ENCODE results near the gene PLEKHG2. TPM values are rescaled to one million over a fixed set of nuclear protein-coding genes. Genes with fewer than 3 reads are reported as not detected.
"Not testable (repeated sequence)": the region's sequence is repeated elsewhere in the genome, so short reads cannot be mapped to it uniquely, and the experiment has no call there.

PLEKHG2 gene
- total RNA-seq, 1 donor from 2014 or later = 43.9 TPM

DNA sequence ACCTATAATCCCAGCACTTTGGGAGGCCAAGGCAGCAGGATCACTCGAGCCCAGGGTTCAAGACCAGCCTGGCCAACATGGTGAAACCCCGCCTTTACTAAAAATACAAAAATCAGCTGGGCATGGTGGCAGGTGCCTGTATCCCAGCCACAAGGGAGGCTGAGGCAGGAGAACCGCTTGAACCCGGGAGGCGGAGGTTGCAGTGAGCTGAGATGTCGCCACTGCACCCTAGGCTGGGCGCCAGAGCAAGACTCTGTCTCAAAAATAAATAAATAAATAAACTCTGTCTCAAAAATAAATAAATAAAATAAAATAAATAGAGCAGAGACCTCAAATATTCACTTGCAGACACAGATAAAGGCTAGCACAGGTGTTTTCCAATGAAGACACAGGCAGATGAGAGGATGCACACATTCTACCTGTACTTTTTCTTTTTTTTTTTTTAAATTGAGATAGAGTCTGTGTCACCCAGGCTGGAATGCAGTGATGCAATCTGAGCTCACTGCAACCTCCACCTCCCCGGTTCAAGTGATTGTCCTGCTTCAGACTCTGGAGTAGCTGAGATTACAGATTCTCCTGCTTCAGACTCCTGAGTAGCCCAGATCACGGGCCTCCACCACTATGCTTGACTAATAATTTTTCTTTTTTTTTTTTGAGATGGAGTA lies 25.9 kb downstream of the PLEKHG2 start:
- intact Hi-C loops (cut with micrococcal nuclease) = loop anchor here (10.0 kb wide), 1 partner anchor 846 kb away; the partner anchor contains the start of gene AKT2
- Mint-ChIP-seq H3K36me3 (ENCODE audit: low read depth) (peaks cover 22% of the 10 kb centered on the region), H3K4me3 (no peak overlapping the region), H3K4me1 (ENCODE audit: low read depth) (peaks cover 25% of the 10 kb centered on the region), H3K9me3 (no peaks in the 10 kb centered on the region), H3K27ac (no peak overlapping the region), H3K27me3 (ENCODE audit: insufficient read depth) (no peaks in the 10 kb centered on the region)
- DNase-seq (ENCODE audit: low spot score) = no peak

DNA sequence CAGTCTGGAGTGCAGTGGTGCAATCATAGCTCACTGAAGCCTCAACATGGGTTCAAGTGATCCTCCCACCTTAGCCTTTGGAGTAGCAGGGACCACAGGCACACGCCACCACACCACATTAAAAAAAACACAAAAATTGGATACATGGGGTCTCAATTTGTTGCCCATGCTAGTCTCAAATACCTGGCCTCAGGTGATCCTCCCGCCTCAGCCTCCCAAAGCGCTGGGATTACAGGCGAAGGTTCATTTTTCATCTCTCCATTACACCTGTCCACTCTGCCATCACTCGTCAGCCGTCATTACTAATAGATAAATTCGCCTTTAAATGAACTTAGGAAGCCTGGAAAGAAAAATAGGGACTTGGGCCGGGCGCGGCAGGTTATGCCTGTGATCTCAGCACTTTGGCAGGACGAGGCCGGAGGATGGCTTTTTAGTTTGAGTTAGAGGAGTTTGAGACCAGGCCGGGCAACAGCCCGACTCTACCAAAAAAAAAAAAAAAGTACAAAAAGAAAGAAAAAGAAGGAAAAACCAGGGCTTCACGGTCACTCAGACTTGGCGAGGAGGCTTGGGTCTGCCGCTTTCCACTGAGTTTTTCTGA lies 32.2 kb downstream of the PLEKHG2 start:
- Mint-ChIP-seq H3K27me3 (ENCODE audit: insufficient read depth) (no peaks in the 10 kb centered on the region), H3K36me3 (ENCODE audit: low read depth) (peaks cover 27% of the 10 kb centered on the region), H3K27ac (peak overlapping the region; percentile 94), H3K4me1 (ENCODE audit: low read depth) (peaks cover 33% of the 10 kb centered on the region), H3K4me3 (peak overlapping the region; percentile 91), H3K9me3 (no peaks in the 10 kb centered on the region)
- intact Hi-C loops (cut with micrococcal nuclease) = loop anchor here (1.0 to 10.0 kb wide), 11 partner anchors 8 to 646 kb away; partner anchors contain the start of genes EID2, EID2B, FBL and MED29
- no peak for DNase-seq (ENCODE audit: low spot score)

DNA sequence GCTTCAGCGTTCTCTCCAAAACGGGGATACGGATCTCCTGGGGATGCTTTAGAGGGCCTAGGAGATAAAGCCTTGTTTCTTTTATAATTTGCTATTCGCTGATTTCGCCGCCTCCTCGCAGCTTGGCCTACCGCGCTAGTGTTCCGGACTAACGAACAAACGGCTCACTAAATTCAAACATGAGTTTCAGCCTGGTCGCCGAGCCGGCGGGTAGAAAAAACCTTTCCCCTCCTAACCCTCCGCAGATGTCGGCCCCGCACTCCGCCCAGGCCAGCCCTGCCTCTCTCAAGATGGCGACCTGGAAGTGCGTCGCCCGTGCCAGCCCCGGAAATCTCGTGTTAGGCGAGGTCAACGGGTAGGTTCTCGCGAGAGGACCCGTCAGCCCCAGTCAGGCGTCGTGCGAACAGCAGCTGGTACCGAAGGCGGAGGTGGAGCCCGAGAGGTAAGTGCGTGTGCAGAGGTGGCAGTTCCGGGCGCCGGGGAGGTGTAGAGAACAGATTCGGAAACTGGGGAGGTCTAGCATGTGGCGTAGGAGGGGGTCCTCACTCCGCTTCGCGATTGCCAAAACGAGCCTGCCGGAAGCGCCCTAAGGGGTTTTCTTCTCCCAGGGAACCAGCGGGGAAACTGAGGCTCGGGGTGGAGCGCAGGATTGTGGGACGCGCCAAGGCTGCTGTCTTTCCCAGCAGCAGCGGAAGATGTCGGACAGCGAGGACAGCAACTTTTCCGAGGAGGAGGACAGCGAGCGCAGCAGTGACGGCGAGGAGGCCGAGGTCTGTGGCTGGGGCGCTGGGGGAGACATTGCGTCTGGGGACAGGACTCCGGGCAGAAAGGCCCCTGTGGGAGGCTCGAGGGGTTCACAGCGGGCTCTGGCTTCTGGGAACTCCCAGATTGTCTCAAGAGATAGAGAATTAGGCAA lies 33.0 kb downstream of the PLEKHG2 start, which contains the start of gene SUPT5H:
Gene SUPT5H, plus strand, starts transcription at position 387 of the 916 bp plus-strand sequence. Its CDS starts 309 bp downstream, at position 696.
- Mint-ChIP-seq H3K9me3 (no peaks in the 10 kb centered on the region), H3K36me3 (ENCODE audit: low read depth) (peaks cover 27% of the 10 kb centered on the region), H3K4me1 (ENCODE audit: low read depth) (peaks cover 41% of the 10 kb centered on the region), H3K27me3 (ENCODE audit: insufficient read depth) (no peaks in the 10 kb centered on the region), H3K4me3 (peak within 1 kb of the TSS; percentile 91), H3K27ac (peak within 1 kb of the TSS; percentile 94)
- intact Hi-C loops (cut with micrococcal nuclease) = loop anchor here (1.0 to 10.0 kb wide), 11 partner anchors 9 to 645 kb away; partner anchors contain the start of genes EID2, EID2B, FBL and MED29
- peak; percentile 97 for DNase-seq (ENCODE audit: low spot score)

DNA sequence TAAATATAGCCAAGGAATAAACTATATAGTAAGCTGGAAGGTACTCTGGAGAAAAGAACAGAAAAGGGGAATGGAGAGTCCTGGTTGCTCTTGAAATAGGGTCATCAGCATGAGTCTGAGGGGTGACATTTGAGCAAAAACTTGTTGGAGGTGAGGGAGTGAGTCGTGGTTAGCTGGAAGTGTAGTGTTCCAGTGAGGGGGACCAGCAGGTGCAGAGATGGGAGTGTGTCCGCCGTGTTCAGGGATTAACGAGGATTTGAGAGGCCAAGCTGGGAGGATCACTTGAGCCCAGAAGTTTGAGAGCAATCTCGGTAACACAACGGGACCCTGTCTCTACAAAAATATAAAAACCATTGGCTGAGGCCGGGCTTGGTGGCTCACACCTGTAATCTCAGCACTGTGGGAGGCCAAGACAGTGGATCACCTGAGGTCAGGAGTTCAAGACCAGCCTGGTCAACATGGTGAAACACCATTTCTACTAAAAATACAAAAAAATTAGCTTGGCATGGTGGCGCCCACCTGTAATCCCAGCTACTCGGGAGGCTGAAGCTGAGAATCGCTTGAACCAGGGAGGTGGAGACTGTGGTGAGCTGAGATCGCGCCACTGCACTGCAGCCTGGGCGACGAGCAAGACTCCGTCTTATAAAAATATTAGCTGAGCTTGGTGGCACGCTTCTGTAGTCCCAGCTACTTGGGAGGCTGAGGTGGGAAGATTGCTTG lies 34.1 kb downstream of the PLEKHG2 start:
- Mint-ChIP-seq H3K9me3 (no peaks in the 10 kb centered on the region), H3K27me3 (ENCODE audit: insufficient read depth) (no peaks in the 10 kb centered on the region), H3K4me1 (ENCODE audit: low read depth) (peaks cover 46% of the 10 kb centered on the region), H3K36me3 (ENCODE audit: low read depth) (peaks cover 31% of the 10 kb centered on the region), H3K4me3 (peak overlapping the region; percentile 91), H3K27ac (peak overlapping the region; percentile 94)
- DNase-seq (ENCODE audit: low spot score) = no peak
- intact Hi-C loops (cut with micrococcal nuclease) = loop anchor here (5.0 to 10.0 kb wide), 2 partner anchors 401 to 528 kb away; partner anchors contain the start of genes FBL and PSMC4

DNA sequence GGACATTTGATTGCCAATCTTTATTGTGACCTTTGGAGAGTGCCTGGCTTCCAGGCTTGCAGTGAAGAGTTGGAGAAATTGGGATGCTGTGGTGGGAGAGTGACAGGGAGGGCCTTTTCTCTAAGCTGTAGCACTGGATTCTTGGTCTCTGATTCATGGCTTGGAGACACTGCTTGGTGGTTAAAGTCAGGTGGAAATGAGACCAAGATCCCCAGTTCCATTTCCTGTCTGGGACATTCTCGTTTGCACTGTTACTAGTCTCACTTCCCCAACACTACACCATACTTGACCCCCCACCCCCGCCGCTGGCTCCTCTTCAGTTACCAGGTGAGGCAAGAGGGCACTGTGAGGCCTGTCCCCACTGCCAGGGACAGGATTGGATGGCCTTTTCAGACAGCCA lies 35.8 kb downstream of the PLEKHG2 start:
- no peak for DNase-seq (ENCODE audit: low spot score)
- Mint-ChIP-seq H3K36me3 (ENCODE audit: low read depth) (peaks cover 47% of the 10 kb centered on the region), H3K4me3 (peak overlapping the region; percentile 91), H3K27ac (peak overlapping the region; percentile 94), H3K9me3 (no peaks in the 10 kb centered on the region), H3K27me3 (ENCODE audit: insufficient read depth) (no peaks in the 10 kb centered on the region), H3K4me1 (ENCODE audit: low read depth) (peaks cover 60% of the 10 kb centered on the region)
- intact Hi-C loops (cut with micrococcal nuclease) = loop anchor here (5.0 to 10.0 kb wide), 2 partner anchors 399 to 527 kb away; partner anchors contain the start of genes FBL and PSMC4

DNA sequence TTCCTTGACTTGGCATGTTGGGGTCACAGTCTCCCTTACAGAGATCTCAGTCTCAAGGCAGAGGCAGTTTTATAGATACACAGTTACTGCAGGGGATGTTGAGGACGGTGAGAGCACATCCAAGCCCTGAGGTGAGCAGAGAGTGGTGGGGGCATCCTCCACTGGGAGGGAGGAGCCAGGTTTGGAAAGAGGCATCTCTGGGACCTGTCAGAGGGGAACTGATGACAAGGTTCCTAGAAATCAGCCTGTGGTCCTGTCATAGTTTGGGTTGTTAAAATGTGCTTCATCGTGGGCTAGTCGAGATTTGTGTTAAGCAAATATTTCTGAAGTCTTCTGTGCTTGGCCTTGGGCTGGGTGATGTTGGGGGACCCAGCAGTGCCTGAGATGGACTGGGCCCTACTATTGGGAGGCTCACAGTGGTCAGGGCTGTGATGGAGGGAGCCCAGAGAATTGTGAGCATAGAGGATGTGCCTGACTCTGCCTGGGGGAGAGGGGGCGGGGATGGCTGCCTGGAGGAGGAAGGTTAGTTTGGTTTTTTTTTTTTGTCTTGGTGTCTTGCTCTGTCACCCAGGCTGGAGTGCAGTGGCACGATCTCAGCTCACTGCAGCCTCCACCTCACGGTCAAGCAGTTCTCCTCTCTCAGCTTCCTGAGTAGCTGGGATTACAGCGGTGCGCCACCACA lies 36.8 kb downstream of the PLEKHG2 start:
- DNase-seq (ENCODE audit: low spot score) = no peak
- intact Hi-C loops (cut with micrococcal nuclease) = loop anchor here (5.0 to 10.0 kb wide), 2 partner anchors 398 to 526 kb away; partner anchors contain the start of genes FBL and PSMC4
- H3K27me3 Mint-ChIP-seq (ENCODE audit: insufficient read depth) = no peaks in the 10 kb centered on the region
- H3K27ac Mint-ChIP-seq = peak overlapping the region; percentile 86
- peak overlapping the region; percentile 70 for H3K4me3 Mint-ChIP-seq
- H3K9me3 Mint-ChIP-seq = no peaks in the 10 kb centered on the region
- peaks cover 50% of the 10 kb centered on the region for H3K36me3 Mint-ChIP-seq (ENCODE audit: low read depth)
- peaks cover 62% of the 10 kb centered on the region for H3K4me1 Mint-ChIP-seq (ENCODE audit: low read depth)

DNA sequence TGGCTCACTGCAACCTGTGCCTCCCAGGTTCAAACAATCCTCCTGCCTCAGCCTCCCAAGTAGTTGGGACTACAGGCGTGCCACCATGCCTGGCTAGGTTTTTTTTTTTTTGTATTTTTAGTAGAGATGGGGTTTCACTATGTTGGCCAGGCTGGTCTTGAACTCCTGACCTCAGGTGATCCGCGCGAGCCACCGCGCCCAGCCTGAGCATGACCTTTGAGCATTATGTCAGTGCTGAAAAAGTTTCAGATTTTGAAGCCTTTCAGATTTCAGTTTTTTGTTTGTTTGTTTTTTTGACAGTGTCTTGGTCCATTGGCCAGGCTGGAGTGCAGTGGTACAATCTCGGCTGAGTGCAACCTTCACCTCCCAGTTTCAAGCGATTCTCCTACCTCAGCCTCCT lies 38.8 kb downstream of the PLEKHG2 start:
- H3K36me3 Mint-ChIP-seq (ENCODE audit: low read depth) = peaks cover 45% of the 10 kb centered on the region
- peaks cover 59% of the 10 kb centered on the region for H3K4me1 Mint-ChIP-seq (ENCODE audit: low read depth)
- DNase-seq (ENCODE audit: low spot score); H3K9me3 Mint-ChIP-seq; H3K27ac Mint-ChIP-seq; H3K27me3 Mint-ChIP-seq (ENCODE audit: insufficient read depth); H3K4me3 Mint-ChIP-seq; intact Hi-C loops (cut with micrococcal nuclease): not testable (repeated sequence)

DNA sequence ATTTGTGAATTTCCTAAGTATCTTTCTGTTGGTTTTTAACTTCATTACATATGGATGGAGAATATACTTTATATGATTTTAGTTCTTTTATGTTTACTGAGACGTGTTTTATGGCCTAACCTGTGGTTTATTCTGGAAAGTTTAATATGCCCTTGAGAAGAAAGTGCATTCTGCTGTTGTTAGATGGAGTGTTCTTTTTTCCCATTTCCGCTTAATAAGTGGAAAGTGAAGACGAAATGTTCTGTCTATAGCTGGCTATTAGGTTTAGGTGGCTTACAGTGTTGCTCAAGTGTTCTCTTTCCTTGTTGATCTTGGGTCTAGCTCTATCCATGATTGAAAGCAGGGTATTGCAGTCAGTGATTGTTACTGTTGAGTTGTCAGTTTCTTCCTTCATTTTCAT lies 50.9 kb downstream of the PLEKHG2 start:
- Mint-ChIP-seq H3K27me3 (ENCODE audit: insufficient read depth) (no peaks in the 10 kb centered on the region), H3K4me1 (ENCODE audit: low read depth) (no peaks in the 10 kb centered on the region), H3K36me3 (ENCODE audit: low read depth) (peaks cover 61% of the 10 kb centered on the region), H3K27ac (no peak overlapping the region), H3K4me3 (no peak overlapping the region), H3K9me3 (no peaks in the 10 kb centered on the region)
- intact Hi-C loops (cut with micrococcal nuclease) = no loop called here
- no peak for DNase-seq (ENCODE audit: low spot score)

DNA sequence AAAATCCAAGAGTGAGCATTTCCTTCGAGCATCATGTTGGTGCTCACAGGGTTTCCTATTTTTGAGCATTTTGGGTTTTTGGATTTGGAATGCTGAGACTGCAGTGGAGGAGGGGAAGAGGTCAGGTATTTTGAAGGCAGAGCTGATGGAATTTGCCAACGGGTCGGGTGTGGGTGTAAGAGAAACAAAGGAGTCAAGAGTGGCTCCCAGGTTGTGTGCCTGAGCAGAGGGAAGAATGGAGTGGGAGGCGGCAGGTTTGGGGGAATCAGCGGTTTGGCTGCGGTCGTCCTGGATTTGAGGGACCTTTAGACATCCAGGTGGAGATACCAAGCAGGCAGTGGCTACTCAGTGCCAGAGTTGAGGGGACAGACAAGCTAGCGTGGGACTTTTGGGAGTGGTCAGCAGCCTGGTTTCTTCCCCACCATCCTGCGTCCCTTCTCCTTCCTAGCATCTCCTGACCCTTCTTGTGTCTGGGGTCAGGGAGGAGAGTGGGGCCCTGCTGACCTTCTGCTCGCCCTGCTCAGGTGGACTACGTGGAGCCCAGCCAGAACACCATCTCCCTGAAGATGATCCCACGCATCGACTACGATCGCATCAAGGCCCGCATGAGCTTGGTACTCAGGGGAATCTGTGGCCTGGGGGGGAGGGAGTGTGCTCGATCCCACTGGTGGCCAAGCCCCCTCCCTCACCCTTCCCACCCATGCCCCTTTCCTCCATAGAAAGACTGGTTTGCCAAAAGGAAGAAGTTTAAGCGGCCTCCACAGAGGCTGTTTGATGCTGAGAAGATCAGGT lies 53.7 kb downstream of the PLEKHG2 start:
- Mint-ChIP-seq H3K27me3 (ENCODE audit: insufficient read depth) (no peaks in the 10 kb centered on the region), H3K4me3 (no peak overlapping the region), H3K27ac (no peak overlapping the region), H3K9me3 (no peaks in the 10 kb centered on the region), H3K36me3 (ENCODE audit: low read depth) (peaks cover 68% of the 10 kb centered on the region), H3K4me1 (ENCODE audit: low read depth) (peaks cover 13% of the 10 kb centered on the region)
- no peak for DNase-seq (ENCODE audit: low spot score)
- intact Hi-C loops (cut with micrococcal nuclease) = no loop called here

DNA sequence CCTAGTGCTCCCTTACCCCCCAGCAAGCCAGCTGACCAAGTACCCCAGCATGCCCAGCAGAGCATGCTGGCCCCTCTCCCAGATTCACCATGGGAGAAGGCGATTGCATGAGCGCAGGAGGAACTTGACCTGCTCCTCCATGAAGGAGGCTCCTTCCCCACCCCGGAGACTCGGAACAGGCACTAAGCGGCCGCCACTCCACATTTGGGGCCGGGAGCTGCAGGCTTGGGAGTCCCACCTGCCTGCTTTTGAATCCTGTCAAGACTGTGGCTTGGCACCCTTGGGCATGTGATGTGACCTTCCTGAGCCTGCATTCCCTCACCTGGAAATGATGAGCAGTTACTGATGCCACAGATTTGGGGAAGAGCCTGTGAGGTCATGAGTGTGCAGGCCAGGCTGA lies 55.5 kb downstream of the PLEKHG2 start:
- H3K4me1 Mint-ChIP-seq (ENCODE audit: low read depth) = peaks cover 24% of the 10 kb centered on the region
- peaks cover 73% of the 10 kb centered on the region for H3K36me3 Mint-ChIP-seq (ENCODE audit: low read depth)
- H3K27ac Mint-ChIP-seq = no peak overlapping the region
- no peaks in the 10 kb centered on the region for H3K27me3 Mint-ChIP-seq (ENCODE audit: insufficient read depth)
- intact Hi-C loops (cut with micrococcal nuclease) = no loop called here
- H3K9me3 Mint-ChIP-seq = no peaks in the 10 kb centered on the region
- no peak overlapping the region for H3K4me3 Mint-ChIP-seq
- no peak for DNase-seq (ENCODE audit: low spot score)

DNA sequence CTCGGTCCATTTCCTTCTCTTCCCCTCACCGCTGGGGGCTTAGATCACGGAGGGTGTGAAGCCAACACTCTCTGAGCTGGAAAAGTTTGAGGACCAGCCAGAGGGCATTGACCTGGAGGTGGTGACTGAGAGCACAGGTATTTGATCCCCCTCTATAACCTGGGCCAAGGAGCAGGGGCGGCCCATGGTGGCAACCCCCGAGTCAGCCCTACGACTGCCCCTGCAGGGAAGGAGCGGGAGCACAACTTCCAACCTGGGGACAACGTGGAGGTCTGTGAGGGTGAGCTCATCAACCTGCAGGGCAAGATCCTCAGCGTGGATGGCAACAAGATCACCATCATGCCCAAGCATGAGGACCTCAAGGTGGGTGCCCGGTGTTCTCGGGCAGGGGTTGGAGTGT lies 56.6 kb downstream of the PLEKHG2 start:
- intact Hi-C loops (cut with micrococcal nuclease) = no loop called here
- no peak overlapping the region for H3K27ac Mint-ChIP-seq
- H3K9me3 Mint-ChIP-seq = no peaks in the 10 kb centered on the region
- no peak for DNase-seq (ENCODE audit: low spot score)
- H3K36me3 Mint-ChIP-seq (ENCODE audit: low read depth) = peaks cover 68% of the 10 kb centered on the region
- no peaks in the 10 kb centered on the region for H3K27me3 Mint-ChIP-seq (ENCODE audit: insufficient read depth)
- peaks cover 24% of the 10 kb centered on the region for H3K4me1 Mint-ChIP-seq (ENCODE audit: low read depth)
- H3K4me3 Mint-ChIP-seq = no peak overlapping the region

Measured in activated T-helper 1 cell treated with anti-CD3 and anti-CD28 coated beads, Interleukin-12 subunit alpha, Interleukin-12 subunit beta, Interleukin-2, Interleukin-4 antibody, amounts not matched to agents 30 ng/mL and 10 ng/mL and 1 ng/mL, durations not matched to agents 14 hours and 24 hours and 36 hours (primary cell).